NCI-H345 treated with DMSO at 0.1 percent for 48 hours (cell line): Measurements from ENCODE around the gene CEBPG.
A peak's percentile ranks its signal among the peaks of the same experiment; 100 is the strongest.

Experiments used
- DNase-seq: peaks from one replicate; lab custom pipeline; 2025; ENCODE audit not compliant: unreplicated experiment; lab: John Stamatoyannopoulos, UW

CEBPG gene

GRCh38 chr19:33405553-33406461 lies 32.3 kb downstream of the CEBPG start:
- no peak for DNase-seq

- DNase-seq: peak; percentile 44
These were observed 33.1 kb downstream of the CEBPG start for GRCh38 chr19:33406521-33407139.

GRCh38 chr19:33407140-33407551 lies 33.6 kb downstream of the CEBPG start:
- DNase-seq: no peak

DNA sequence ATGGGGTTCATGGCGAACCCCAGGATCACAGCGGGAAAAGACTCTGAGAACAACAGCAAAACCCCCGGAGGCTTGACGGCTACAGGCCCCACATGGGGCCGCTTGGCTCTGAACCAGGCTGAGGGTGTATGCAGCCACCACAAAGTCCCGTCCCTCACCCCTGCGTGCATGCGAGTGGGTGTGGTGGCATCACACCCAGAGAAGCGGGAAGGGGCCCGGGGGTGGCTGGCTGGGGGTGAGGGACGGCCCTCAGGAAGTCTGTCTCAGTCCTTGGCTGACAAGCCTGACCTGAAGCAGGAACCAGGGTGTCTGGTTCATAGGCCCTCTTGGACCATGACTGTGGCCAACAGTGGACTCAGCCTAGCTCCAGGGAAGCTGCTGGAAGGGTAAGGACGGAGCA lies 34.2 kb downstream of the CEBPG start:
- no peak for DNase-seq

DNA sequence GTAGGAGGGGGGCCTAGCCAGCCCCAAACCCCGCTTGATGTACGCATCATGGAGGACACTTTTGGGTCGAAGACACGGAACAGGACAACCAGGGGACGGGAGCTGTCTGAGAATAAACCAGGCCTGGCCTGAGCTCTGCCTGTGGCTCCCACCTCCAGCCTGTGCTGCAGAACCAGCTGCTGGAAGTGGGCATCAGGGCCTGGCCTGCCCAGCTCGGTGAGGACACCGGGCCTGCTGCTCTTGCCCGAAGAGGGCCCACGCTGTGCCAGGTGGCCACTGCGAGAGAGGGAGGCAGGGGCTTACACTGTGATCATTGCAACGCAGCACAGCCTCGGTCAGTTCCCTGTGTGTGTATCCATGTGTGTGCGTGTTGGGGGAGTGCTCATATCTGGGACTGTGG lies 34.6 kb downstream of the CEBPG start:
- DNase-seq: no peak

DNA sequence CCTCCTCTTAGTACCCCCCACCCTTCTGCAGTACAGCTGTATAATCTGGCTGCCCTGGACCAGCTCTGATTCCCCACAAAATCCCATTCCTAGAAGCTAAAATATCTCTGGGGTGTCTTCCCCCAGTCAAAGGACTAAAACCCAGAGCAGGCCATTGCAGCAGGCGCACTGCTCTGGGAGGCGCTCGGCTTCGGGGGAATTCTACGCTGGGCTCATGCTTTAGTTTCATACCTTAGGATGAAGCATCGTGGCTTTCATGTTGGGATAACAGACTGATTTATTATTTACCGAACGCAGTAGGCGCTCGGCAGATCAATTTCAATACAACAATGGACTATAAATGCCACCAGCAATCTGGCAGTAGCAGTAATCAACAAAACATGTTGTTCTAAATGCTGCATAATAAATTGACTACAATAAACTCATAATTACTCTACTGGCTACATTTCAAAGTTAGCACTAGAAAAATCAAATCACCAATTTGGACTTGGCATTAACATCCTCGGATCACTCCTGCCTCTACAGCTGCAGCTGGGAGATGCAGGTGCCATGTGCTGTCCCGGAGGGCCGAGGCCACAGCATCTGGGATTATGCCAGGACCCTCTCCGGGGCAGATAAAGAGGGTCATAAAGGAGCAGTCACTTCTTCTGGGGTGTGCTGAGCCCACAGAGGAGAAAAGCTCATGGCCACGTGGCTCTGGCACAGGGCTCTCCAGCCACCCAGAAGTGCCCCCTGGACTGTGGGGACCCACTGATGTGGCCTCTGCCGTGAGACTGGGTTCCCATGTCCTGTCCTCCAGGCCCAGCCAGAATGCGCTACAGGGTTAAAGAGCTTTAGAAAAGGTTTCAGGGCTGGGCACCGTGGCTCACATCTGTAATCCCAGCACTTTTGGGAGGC lies 35.3 kb downstream of the CEBPG start:
- no peak for DNase-seq

- no peak for DNase-seq
These were observed 36.6 kb downstream of the CEBPG start for GRCh38 chr19:33409906-33410685.

- DNase-seq: no peak
These were observed 37.4 kb downstream of the CEBPG start for GRCh38 chr19:33410915-33411401.

DNA sequence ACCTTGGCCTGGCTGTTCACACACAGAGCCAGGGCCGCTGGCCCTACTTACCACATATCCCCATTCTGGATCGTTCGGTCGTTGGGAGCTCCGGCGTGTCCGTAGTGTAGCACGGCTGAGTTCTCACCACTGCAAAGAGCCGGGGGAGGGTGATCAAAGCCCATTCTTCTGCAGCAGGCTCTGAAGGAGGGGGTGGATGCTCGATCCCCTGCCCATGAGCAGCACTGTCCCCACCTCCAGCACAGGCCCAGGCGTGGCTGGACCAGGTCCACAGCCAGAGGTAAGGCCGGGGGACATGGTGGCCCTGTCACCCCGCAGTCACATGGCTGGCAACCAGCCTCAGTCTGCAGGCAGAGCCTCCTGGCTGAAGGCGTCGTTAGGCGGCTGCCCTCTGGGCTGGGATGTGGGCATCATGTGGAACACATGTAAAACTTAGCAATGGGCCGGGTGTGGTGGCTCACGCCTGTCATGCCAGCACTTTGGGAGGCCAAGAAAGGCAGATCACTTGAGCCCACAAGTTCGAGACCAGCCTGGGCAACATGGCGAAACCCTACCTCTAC lies 38.2 kb downstream of the CEBPG start:
- DNase-seq: no peak

DNA sequence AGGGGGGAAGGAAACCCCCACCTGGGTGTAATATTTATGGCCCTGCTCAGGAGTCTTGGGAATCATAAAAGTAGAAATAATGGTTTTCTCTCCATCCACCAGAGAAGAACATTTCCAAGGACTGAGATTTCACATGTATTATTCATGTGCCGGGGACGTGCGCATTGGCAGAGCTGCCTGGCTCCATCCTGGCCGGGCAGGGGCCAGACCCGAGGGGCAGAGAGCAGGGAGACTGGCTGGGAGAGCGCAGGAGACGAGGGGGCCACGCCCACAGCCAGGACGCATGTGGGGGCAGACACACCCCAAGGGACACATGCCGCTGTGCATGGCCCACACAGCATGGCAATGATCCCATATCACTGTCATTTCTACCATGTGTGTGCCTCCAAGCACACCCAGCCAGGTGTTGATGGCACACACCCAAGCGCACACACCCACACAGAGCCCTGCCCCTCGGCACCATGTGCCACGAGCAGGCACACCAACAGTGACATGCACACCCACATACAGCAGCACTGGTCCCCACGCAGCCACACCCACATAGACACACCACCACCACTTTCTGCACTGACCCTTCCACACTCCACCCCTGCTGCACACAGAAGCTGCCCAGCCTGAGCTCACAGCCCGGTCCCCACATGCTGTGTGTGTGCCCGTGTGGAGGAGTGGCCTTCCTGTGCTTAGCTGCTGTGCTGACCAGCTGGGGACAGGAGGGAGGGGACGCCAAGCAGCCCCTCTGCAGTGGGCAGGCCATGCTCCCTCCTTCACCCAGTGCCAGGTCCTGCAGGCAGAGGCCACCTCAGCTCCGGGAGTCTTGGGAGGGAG lies 39.3 kb downstream of the CEBPG start:
- no peak for DNase-seq

GRCh38 chr19:33413426-33413725 lies 39.9 kb downstream of the CEBPG start:
- DNase-seq: no peak

- DNase-seq: no peak
These were observed 40.6 kb downstream of the CEBPG start for GRCh38 chr19:33413868-33414666.

- DNase-seq: no peak
These were observed 41.4 kb downstream of the CEBPG start for GRCh38 chr19:33414667-33415605.

DNA sequence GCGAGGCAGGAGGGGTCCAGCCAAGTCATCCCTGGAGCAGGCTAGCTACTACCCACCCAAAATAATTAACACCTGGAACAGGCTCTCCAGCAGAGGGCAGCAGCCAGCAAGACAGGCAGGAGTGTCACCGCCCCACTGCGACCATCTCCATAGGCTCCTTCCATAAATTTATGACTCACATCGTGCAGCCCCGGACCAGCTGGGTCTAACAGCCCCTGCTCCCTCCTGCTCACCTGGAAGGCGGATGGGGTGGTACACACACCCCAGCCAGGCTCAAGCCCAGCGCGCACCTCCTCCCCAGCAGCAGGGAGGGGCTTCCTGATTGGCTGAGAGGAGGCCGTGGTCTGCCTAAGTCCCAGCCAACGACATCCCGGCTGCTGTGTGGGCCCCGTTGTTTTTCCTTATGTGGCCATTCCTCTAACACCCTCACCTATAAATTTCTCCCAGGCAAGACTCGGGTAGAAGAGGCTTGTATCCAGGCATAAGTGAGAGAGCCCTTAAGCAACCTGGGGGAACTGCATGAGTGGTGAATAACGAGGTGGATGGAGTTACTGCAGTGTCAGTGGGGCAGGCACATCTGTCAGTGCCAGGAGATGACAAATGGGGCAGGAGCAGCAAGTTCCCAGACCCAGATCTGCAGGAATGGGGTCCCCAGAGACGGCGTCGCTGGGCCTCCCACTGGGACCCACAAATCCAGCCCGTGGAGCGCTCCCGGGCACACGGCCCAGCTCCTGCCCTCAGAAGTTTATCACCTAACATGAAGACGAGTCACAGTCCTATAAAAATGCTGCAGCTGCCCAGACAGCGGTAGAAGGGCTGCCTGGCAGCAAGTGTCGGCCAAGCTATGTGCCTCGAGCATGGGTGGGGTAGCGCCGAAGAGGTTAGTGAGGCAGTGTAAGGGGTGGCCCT lies 43.1 kb downstream of the CEBPG start:
- peak; percentile 86 for DNase-seq

- no peak for DNase-seq
These were observed 44.2 kb downstream of the CEBPG start for GRCh38 chr19:33417751-33418150.

DNA sequence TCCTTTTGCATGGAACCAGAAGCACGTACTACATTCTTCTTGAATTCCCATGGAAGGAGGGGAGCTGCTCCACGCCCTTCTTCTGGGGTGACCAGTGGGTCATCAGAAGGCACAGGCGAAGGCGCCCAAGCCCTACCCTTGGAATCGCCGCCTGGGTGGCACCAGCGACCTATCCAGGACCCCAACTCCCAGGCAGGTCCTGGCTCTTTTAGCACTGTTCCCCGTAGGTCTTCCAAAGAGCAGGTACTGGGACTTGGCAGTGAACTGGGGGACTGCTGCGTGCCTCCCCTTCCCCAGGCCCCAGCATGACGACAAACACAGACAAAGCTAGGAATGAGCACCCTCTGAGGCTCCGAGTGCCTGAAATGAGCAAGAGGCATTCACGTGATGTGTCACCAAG lies 45.0 kb downstream of the CEBPG start:
- DNase-seq: no peak
